GM12873 (cell line): ENCODE data around the gene C11orf98.

Source experiments
- CTCF ChIP-seq: IDR thresholded peaks from 2 replicates; pipeline ENCODE4 v1.5.1; 2012; ENCODE audit warnings: low read depth, mild to moderate bottlenecking, moderate library complexity, low read length, control low read depth; ENCODE audit not compliant: insufficient read depth; ENCODE audit errors: missing control alignments

C11orf98 gene

GRCh38 chr11:62669420-62670161, 4.6 kb upstream of the C11orf98 start:
- TF ChIP-seq CTCF, result no peak

- no peak for TF ChIP-seq CTCF
Observed at GRCh38 chr11:62667460-62667859, 2.5 kb upstream of the C11orf98 start.

DNA sequence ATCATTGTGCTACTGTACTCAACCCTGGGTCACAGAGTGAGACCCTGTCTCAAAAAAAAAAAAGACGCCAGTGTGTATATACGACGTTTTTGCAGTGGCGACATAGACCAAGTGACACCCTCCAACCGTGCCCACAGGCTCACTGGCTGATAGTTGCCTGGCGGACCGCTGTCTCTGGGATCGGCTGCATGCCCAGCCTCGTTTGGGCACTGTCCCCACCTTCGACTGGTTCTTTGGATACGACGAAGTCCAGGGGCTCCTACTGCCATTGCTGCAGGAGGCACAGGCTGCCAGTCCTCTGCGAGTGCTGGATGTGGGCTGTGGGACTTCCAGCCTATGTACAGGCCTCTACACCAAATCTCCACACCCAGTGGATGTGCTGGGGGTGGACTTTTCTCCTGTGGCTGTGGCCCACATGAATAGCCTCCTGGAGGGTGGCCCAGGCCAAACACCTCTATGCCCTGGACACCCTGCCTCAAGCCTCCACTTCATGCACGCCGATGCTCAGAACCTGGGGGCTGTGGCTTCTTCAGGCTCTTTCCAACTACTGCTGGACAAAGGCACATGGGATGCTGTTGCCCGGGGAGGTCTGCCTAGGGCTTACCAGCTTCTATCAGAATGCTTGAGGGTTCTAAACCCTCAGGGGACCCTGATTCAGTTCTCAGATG, 1.4 kb upstream of the C11orf98 start:
- TF ChIP-seq CTCF, result no peak

DNA sequence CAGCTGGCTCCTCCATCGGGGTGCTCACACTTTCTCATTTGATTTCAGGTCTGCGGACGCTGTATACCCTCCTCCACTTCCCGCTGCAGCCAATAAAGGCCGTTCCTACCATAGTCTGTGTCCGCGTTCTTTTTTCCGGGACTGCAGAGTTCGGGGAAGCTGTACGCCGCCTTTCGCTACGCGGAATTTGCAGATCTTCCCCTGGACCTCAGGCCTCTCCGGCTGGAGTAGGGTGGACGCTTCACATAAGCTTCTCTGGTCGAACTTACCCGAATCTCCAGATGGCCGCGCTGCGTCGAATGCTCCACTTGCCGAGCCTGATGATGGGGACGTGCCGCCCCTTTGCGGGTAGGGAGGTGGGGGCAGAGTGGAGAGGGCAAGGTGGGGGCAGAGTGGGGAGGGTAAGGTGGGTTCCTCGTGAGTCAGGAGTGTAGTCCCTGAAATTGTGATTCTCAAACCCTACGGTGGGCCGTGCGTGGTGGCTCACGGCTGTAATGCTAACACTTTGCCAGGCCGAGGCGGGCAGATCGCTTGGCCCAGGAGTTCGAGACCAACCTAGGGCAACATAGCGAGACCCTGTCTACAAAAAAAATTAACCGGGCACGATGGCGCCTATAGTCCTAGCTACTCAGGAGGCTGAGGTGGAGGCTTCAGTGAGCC, 719 bp upstream of the C11orf98 start:
- no peak for TF ChIP-seq CTCF

- no peak for TF ChIP-seq CTCF
Observed at GRCh38 chr11:62664405-62665074, 470 bp downstream of the C11orf98 start.

- TF ChIP-seq CTCF, result no peak
Observed at GRCh38 chr11:62656796-62657429, 8.1 kb downstream of the C11orf98 start.
